Thyroid gland (tissue), 4 donors: Measurements from ENCODE around the gene SORD. TPM values are rescaled to one million over a fixed set of nuclear protein-coding genes. Genes with fewer than 3 reads are reported as not detected.
"Not testable (repeated sequence)": the region's sequence is repeated elsewhere in the genome, so short reads cannot be mapped to it uniquely, and the experiment has no call there.

Experiments
- DNase-seq, 2 donors: peaks; one replicate each; pipeline ENCODE4 v3.0.0-alpha.2; 2019
- H3K27ac ChIP-seq, 3 donors: fragments of 200-600 bp; sonication (generic); 1 replicate in 2 of 3; 2 replicates in 1 of 3; pipeline ENCODE4 v1.5.1; 2016 to 2019; ENCODE audit warnings: mild to moderate bottlenecking in 1 of 3, moderate library complexity in 1 of 3
- H3K27me3 ChIP-seq: fragments of 200-600 bp; sonication (generic); one replicate; pipeline ENCODE4 v1.5.1; 2019
- H3K36me3 ChIP-seq, 2 donors: fragments of 200-600 bp; sonication (generic); one replicate each; pipeline ENCODE4 v1.5.1; 2016 to 2019
- H3K4me1 ChIP-seq, 2 donors: fragments of 200-600 bp; sonication (generic); one replicate each; pipeline ENCODE4 v1.5.1; 2017 to 2019
- H3K4me3 ChIP-seq, 3 donors: fragments of 200-600 bp; sonication (generic); replicated peaks in 1 of 3; 1 replicate in 2 of 3; 2 replicates in 1 of 3; pipeline ENCODE4 v1.5.1; 2016; ENCODE audit warnings: mild to moderate bottlenecking in 1 of 3
- H3K9me3 ChIP-seq: fragments of 200-600 bp; sonication (generic); one replicate; pipeline ENCODE4 v1.5.1; 2017
- POLR2A ChIP-seq, 2 donors: fragments of 450-650 bp; IDR thresholded peaks; one replicate each; pipeline ENCODE4 v1.6.1; 2017; ENCODE audit warnings: antibody characterized with exemption in 2 of 2, mild to moderate bottlenecking in 2 of 2, moderate library complexity in 1 of 2
- WGBS, 2 donors: methylation state at CpG; one replicate each; pipeline ENCODE4 v1.1.5; 2017; 5-methylcytosine and 5-hydroxymethylcytosine counted together
- intact Hi-C: fragments of 100-400 bp; cut with DNase I; formaldehyde crosslinking; loops from one replicate; pipeline ENCODE4 v1.15.1; 2023
- total RNA-seq, 4 donors: library from RNA; depleted of rRNA; stranded (reverse); fragments of >200 nt; gene quantifications; one replicate each; pipeline ENCODE4 v1.2.3, GENCODE V29; 2016
- TF ChIP-seq, protein P1 (sequence below), 6 experiments: fragments of 200-600 bp in 3 of 6; fragments of 450-650 bp in 3 of 6; sonication (generic) in 3 of 6; IDR thresholded peaks; one replicate each; pipeline ENCODE4 v1.5.1; 2016 to 2019; ENCODE audit warnings: antibody characterized with exemption in 6 of 6, mild to moderate bottlenecking in 2 of 6, inconsistent platforms in 1 of 6, moderate library complexity in 1 of 6

The SORD gene
- total RNA-seq, 4 donors from 2014 or later: 241 to 831 (median 477) TPM

DNA sequence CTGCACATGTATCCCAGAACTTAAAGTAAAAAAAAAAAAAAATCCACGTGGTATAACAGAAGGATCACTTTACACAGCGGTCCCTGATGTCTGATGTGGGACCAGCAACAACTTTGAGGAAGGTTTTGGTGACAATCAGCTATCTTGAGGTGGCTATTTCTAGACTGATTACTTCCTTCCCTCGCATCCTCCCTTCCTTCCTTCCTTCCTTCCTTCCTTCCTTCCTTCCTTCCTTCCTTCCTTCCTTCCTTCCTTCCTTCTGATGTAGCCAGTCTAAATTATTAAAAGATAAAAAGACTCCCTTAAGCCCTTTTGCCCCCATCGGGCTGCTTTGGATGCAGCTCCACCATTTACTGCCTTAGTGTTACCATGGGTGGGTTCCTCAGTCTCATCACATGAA is 14.9 kb downstream of the SORD start:
- TF ChIP-seq POLR2A (IDR thresholded peaks at IDR 0.05): no peak
- TF ChIP-seq, protein P1, sequence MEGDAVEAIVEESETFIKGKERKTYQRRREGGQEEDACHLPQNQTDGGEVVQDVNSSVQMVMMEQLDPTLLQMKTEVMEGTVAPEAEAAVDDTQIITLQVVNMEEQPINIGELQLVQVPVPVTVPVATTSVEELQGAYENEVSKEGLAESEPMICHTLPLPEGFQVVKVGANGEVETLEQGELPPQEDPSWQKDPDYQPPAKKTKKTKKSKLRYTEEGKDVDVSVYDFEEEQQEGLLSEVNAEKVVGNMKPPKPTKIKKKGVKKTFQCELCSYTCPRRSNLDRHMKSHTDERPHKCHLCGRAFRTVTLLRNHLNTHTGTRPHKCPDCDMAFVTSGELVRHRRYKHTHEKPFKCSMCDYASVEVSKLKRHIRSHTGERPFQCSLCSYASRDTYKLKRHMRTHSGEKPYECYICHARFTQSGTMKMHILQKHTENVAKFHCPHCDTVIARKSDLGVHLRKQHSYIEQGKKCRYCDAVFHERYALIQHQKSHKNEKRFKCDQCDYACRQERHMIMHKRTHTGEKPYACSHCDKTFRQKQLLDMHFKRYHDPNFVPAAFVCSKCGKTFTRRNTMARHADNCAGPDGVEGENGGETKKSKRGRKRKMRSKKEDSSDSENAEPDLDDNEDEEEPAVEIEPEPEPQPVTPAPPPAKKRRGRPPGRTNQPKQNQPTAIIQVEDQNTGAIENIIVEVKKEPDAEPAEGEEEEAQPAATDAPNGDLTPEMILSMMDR (IDR thresholded peaks at IDR 0.05): no peak
- no peak for DNase-seq
- H3K4me3 ChIP-seq: no peak overlapping the region
- intact Hi-C loops: loop anchor here (10.0 kb wide), 2 partner anchors 63 to 77 kb away; partner anchors contain the start of genes DUOX2 and DUOXA2
- 71 to 73% methylated on average over 4 of the region's 4 CpGs for WGBS, 2 donors
- H3K36me3 ChIP-seq: peaks cover 0 to 7% of the 10 kb centered on the region in 2 donors
- H3K4me1 ChIP-seq: peaks cover 38 to 43% of the 10 kb centered on the region in 2 donors
- H3K27me3 ChIP-seq: no peaks in the 10 kb centered on the region
- H3K27ac ChIP-seq: peak overlapping the region; percentile 10 to 76 (median 56)
- no peaks in the 10 kb centered on the region for H3K9me3 ChIP-seq

DNA sequence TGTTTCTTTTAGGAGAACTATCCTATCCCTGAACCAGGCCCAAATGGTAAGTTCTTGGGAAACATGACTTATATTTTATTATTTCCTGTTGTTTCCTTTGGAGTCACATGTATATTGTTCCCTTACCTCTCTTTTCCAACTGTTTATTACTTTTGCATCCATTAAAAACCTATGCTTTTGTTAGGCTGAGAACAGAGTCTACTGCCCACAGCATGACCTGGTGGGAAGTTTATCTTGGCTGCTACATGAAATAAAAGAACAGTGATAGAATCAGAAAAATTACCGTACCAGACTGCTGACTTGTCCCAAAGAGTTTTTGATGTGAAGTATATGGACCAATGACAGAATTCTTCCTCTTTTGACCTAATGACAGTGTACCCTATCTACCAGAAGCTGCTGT is 17.4 kb downstream of the SORD start:
- 65 to 71% methylated on average over 1 of the region's 1 CpG for WGBS, 2 donors
- intact Hi-C loops, DNase-seq, H3K4me3 ChIP-seq, H3K27me3 ChIP-seq, H3K9me3 ChIP-seq: not testable (repeated sequence)
- peaks cover 0 to 13% of the 10 kb centered on the region in 2 donors for H3K36me3 ChIP-seq
- H3K27ac ChIP-seq: peak overlapping the region in 1 of 3 donors; percentile 28
- peaks cover 31% of the 10 kb centered on the region in 2 donors for H3K4me1 ChIP-seq

DNA sequence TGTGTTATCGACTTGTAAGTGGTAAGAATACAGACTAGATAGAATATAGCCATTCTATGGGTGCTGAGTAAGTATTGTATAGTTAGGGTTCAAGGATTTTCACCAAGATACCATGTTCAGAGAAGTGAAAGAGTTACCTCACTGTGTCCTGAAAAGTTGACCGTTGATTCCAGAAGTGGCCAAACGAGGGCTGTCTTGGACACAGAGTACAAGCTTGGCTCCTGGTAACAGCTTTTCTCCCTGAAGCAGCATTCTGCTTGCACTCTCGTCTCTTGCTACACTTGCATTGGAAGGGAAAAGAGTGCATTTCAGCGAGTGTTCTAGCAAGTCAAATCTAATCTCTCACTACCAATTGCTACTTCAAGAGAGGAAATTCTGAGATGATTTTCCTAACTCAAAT is 18.5 kb downstream of the SORD start:
- H3K9me3 ChIP-seq, H3K4me3 ChIP-seq, H3K36me3 ChIP-seq, intact Hi-C loops, H3K27me3 ChIP-seq, H3K27ac ChIP-seq: not testable (repeated sequence)
- TF ChIP-seq, protein P1 (IDR thresholded peaks at IDR 0.05): peak in 3 of 6 experiments; percentile 34 to 50 (median 35)
- H3K4me1 ChIP-seq: peaks cover 24 to 25% of the 10 kb centered on the region in 2 donors
- peak; percentile 62 to 70 for DNase-seq
- whole genome bisulfite sequencing, 2 donors: 38 to 45% methylated on average over 5 of the region's 5 CpGs

DNA sequence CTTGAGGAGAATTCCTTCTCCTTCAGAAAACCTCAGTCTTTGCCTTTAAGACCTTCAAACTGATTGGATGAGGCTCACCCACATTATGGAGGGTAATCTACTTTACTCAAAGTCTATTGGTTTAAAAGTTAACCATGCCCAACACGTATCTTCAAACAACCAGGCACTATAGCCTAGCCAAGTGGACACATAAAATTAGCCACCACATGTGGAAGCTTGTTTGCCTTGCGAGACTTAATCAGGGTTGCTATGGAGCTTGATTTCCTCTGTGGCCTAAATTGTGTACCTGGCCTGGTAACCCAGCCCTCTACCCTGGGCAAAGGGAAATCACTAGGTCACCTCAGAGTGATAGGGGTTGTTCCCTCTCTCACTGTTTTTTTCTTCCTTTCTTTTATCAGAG is 19.9 kb downstream of the SORD start:
- H3K4me3 ChIP-seq, intact Hi-C loops, H3K27ac ChIP-seq, H3K9me3 ChIP-seq, H3K27me3 ChIP-seq, DNase-seq: not testable (repeated sequence)
- H3K4me1 ChIP-seq: peaks cover 13 to 15% of the 10 kb centered on the region in 2 donors
- H3K36me3 ChIP-seq: peaks cover 7 to 20% of the 10 kb centered on the region in 2 donors
- 100% methylated on average over 2 of the region's 2 CpGs; no CpG with 5 or more reads in 1 of the 2 donors for WGBS, 2 donors

DNA sequence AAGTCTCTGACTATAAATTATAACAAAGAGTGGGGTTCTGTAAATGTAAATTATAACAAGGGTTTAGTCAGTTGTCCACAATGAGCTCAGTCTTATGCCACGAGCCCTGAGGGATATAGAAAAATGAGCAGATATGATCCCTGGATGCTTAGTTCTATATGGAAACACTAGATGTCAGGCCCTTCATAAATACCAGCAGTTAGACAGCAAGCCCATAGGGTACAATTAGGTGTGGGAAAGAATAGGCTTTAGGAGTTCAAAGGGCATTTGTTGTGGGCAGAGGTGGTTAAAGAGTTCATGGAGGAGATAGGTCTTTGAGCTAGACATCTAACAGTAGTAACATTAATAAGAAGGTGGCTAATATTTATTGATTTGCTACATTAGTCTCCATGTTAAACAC is 21.3 kb downstream of the SORD start:
- H3K9me3 ChIP-seq, DNase-seq, H3K4me3 ChIP-seq, intact Hi-C loops, H3K4me1 ChIP-seq, H3K27me3 ChIP-seq, H3K27ac ChIP-seq: not testable (repeated sequence)
- H3K36me3 ChIP-seq: peaks cover 20 to 27% of the 10 kb centered on the region in 2 donors
- no CpG with 5 or more reads among the region's 1 CpG for WGBS, 2 donors

DNA sequence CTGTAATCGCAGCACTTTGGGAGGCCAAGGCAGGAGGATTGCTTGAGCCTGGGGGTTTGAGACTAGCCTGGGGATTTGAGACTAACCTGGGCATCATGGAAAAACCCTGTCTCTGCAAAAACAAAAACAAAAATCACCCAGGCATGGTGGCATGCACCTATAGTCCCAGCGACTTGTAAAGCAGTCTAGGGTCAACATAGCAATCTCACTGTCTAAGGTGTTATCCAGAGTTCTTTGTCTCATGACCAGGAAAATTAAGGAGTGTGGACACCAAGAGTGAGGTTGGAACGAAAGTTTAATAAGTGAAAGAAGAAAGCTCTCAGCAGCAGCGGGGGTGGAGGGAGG is 25.4 kb downstream of the SORD start:
- intact Hi-C loops, H3K4me3 ChIP-seq, H3K27me3 ChIP-seq, H3K9me3 ChIP-seq, H3K4me1 ChIP-seq, DNase-seq: not testable (repeated sequence)
- Histone ChIP-seq H3K36me3 (peaks cover 20 to 27% of the 10 kb centered on the region in 2 donors), H3K27ac (peak overlapping the region in 1 of 3 donors; percentile 28)
- WGBS, 2 donors: 90 to 92% methylated on average over 4 of the region's 4 CpGs

DNA sequence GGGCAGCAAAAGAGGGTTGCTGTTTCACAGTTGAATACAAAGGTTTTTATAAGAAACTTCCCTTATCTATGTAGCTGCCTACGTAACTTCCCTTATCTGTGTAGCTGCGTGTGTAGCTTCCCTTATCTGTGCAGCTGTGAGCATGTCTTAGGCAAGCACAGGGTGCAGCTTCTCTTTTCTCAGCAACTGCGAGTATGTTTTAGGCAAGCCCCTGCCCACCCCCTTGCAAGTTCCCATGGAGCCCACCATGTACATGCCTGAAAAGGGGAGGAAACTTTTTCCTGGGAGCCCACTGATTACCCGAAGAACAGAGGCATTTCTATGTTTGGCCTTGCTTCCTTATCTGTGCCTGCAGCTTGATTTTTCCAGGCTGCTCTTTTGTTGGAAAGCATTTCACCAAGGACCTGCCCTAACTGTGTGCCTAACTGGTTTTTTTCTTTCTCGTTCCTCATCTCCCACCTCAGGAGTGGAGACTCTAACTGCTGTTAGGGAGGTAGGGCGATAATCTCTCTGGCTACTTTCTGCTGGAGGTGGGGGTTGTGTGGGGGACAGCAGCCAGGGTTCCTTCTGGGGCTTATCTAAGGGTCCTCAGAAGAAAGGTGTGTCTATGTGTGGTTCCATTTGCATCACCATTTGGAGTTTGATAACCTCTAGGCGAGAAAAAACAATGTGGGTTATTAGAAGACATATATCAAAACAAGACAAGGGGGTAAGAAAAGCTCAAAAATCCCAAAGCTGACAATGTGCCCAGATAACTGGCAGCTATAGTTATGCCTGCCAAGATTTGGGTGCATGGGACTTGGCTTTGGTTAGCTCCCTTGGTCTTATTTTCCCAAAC is 26.0 kb downstream of the SORD start:
- DNase-seq: no peak
- Histone ChIP-seq H3K36me3 (peaks cover 20 to 27% of the 10 kb centered on the region in 2 donors), H3K4me1 (no peaks in the 10 kb centered on the region), H3K4me3 (no peak overlapping the region), H3K27ac (peak overlapping the region in 1 of 3 donors; percentile 28), H3K27me3 (no peaks in the 10 kb centered on the region), H3K9me3 (no peaks in the 10 kb centered on the region)
- intact Hi-C loops: no loop called here
- WGBS, 2 donors: 92 to 93% methylated on average over 7 of the region's 7 CpGs
- no peak for TF ChIP-seq POLR2A (IDR thresholded peaks at IDR 0.05)
- TF ChIP-seq, protein P1 (IDR thresholded peaks at IDR 0.05): no peak
